H1 (cell line): ENCODE measurements around the gene GDNF. TPM values are rescaled to one million over a fixed set of nuclear protein-coding genes. Genes with fewer than 3 reads are reported as not detected.

Source experiments
- CTCF ChIA-PET: fragments of 300-600 bp; sonication (Branson Sonifier 250); formaldehyde crosslinking; loops from one replicate; lab custom pipeline; 2021; ENCODE audit not compliant: partially characterized antibody; lab: Charles Lee
- POLR2A ChIA-PET: fragments of 300-600 bp; sonication (Branson Sonifier 250); formaldehyde crosslinking; loops from one replicate; lab custom pipeline; 2021; ENCODE audit warnings: inconsistent platforms; ENCODE audit not compliant: partially characterized antibody; lab: Charles Lee
- DNase-seq, 2 experiments: peaks; one replicate each; pipeline versions ENCODE4 v3.0.0 to v3.0.0-alpha.2; 2010 to 2022; ENCODE audit warnings: low spot score in 2 of 2, low read depth in 1 of 2, mixed read lengths in 1 of 2
- FAIRE-seq: peaks from 2 replicates; lab custom pipeline; 2011; peaks lifted over from hg19 to GRCh38; lab: Jason Lieb, UNC
- H2AFZ ChIP-seq: 2 replicates; pipeline ENCODE4 v1.8.1; 2012; ENCODE audit warnings: low read length, inconsistent platforms
- H2AK5ac ChIP-seq: 2 replicates; pipeline ENCODE4 v1.6.1; 2013; ENCODE audit warnings: low read depth, low read length
- H2BK120ac ChIP-seq: replicated peaks from 2 replicates; pipeline ENCODE3; 2013; ENCODE audit warnings: low read depth, low read length, inconsistent platforms
- H2BK12ac ChIP-seq: 2 replicates; pipeline ENCODE4 v1.6.1; 2013; ENCODE audit warnings: low read depth, low read length
- H2BK15ac ChIP-seq: 2 replicates; pipeline ENCODE4 v1.6.1; 2013; ENCODE audit warnings: low read length
- H2BK20ac ChIP-seq: 2 replicates; pipeline ENCODE4 v1.6.1; 2013; ENCODE audit warnings: low read length
- H2BK5ac ChIP-seq: 2 replicates; pipeline ENCODE4 v1.6.1; 2013; ENCODE audit warnings: low read depth, low read length
- H3K14ac ChIP-seq: 2 replicates; pipeline ENCODE4 v1.6.1; 2013; ENCODE audit warnings: inconsistent platforms; ENCODE audit not compliant: insufficient read length
- H3K18ac ChIP-seq: 2 replicates; pipeline ENCODE4 v1.6.1; 2013; ENCODE audit warnings: low read length; ENCODE audit errors: extremely low read depth
- H3K23ac ChIP-seq: 2 replicates; pipeline ENCODE4 v1.6.1; 2013; ENCODE audit warnings: inconsistent platforms; ENCODE audit not compliant: insufficient read length
- H3K23me2 ChIP-seq: 2 replicates; pipeline ENCODE4 v1.6.1; 2013; ENCODE audit warnings: low read depth, low read length
- H3K27ac ChIP-seq: 2 replicates; pipeline ENCODE4 v1.6.1; 2011; ENCODE audit warnings: low read depth, low read length, inconsistent platforms
- H3K27me3 ChIP-seq, 4 experiments: replicated peaks in 1 of 4; 1 replicate in 1 of 4; 2 replicates in 3 of 4; pipeline versions ENCODE4 v1.6.1 to v1.8.1; 2011 to 2013; ENCODE audit warnings: low read length in 3 of 4, mild to moderate bottlenecking in 3 of 4, inconsistent platforms in 2 of 4, mixed read lengths in 2 of 4, moderate library complexity in 1 of 4; ENCODE audit not compliant: control insufficient read depth in 3 of 4, insufficient read depth in 3 of 4; ENCODE audit errors: extremely low read depth in 1 of 4
- H3K36me3 ChIP-seq, 4 experiments: 2 replicates each; pipeline versions ENCODE4 v1.6.1 to v1.8.1; 2011 to 2013; ENCODE audit warnings: mild to moderate bottlenecking in 4 of 4, low read length in 3 of 4, moderate library complexity in 2 of 4, control low read depth in 1 of 4, inconsistent platforms in 1 of 4; ENCODE audit not compliant: insufficient read depth in 4 of 4, control insufficient read depth in 2 of 4
- H3K4ac ChIP-seq: replicated peaks from 2 replicates; pipeline ENCODE3; 2013; ENCODE audit warnings: low read length, low read depth, mixed read lengths, inconsistent platforms; ENCODE audit not compliant: insufficient read length
- H3K4me1 ChIP-seq, 4 experiments: replicated peaks in 1 of 4; 1 replicate in 1 of 4; 2 replicates in 3 of 4; pipeline versions ENCODE4 v1.6.1 to v1.8.1; 2011 to 2013; ENCODE audit warnings: low read length in 3 of 4, inconsistent platforms in 2 of 4, mixed read lengths in 1 of 4; ENCODE audit not compliant: insufficient read depth in 4 of 4, control insufficient read depth in 3 of 4
- H3K4me2 ChIP-seq, 2 experiments: 2 replicates each; pipeline versions ENCODE4 v1.6.1 to v1.8.1; 2011 to 2013; ENCODE audit warnings: low read depth in 2 of 2, low read length in 2 of 2, control low read depth in 1 of 2, inconsistent platforms in 1 of 2, mild to moderate bottlenecking in 1 of 2; ENCODE audit not compliant: insufficient read depth in 1 of 2
- H3K4me3 ChIP-seq, 4 experiments: fragments of 200-600, 300-600 bp in 1 of 4; sonication (generic), shearing (Covaris generic), sonication (Bioruptor Twin) in 1 of 4; 2 replicates each; pipeline versions ENCODE4 v1.5.1 to v1.8.1; 2011 to 2016; ENCODE audit warnings: low read length in 4 of 4, low read depth in 3 of 4, control low read depth in 2 of 4, inconsistent platforms in 2 of 4, mild to moderate bottlenecking in 2 of 4, mixed read lengths in 1 of 4, moderate library complexity in 1 of 4; ENCODE audit not compliant: insufficient read depth in 2 of 4; ENCODE audit errors: extremely low read depth in 1 of 4
- H3K56ac ChIP-seq: replicated peaks from 2 replicates; pipeline ENCODE3; 2013; ENCODE audit warnings: low read depth, mild to moderate bottlenecking, mixed read lengths, low read length, inconsistent platforms; ENCODE audit not compliant: insufficient read length
- H3K79me1 ChIP-seq: 2 replicates; pipeline ENCODE4 v1.6.1; 2013; ENCODE audit warnings: low read depth, low read length, control low read depth
- H3K79me2 ChIP-seq, 2 experiments: 2 replicates each; pipeline versions ENCODE4 v1.6.1 to v1.8.1; 2012 to 2013; ENCODE audit warnings: low read length in 2 of 2, mild to moderate bottlenecking in 2 of 2, inconsistent platforms in 1 of 2; ENCODE audit not compliant: insufficient read depth in 2 of 2, control insufficient read depth in 1 of 2
- H3K9ac ChIP-seq, 4 experiments: replicated peaks in 1 of 4; 1 replicate in 1 of 4; 2 replicates in 3 of 4; pipeline versions ENCODE4 v1.6.1 to v1.8.1; 2011 to 2013; ENCODE audit warnings: low read depth in 3 of 4, low read length in 3 of 4, control low read depth in 2 of 4, mild to moderate bottlenecking in 2 of 4, moderate library complexity in 2 of 4, inconsistent platforms in 1 of 4; ENCODE audit errors: extremely low read depth in 1 of 4
- H3K9me3 ChIP-seq, 2 experiments: 2 replicates each; pipeline versions ENCODE4 v1.6.1 to v1.8.1; 2012 to 2013; ENCODE audit warnings: mild to moderate bottlenecking in 2 of 2, moderate library complexity in 2 of 2, control low read depth in 1 of 2, inconsistent platforms in 1 of 2, low read depth in 1 of 2, low read length in 1 of 2, mixed read lengths in 1 of 2; ENCODE audit not compliant: insufficient read depth in 2 of 2
- H4K20me1 ChIP-seq, 2 experiments: replicated peaks in 1 of 2; 2 replicates each; pipeline versions ENCODE3 to v1.8.1; 2011 to 2013; ENCODE audit warnings: inconsistent platforms in 2 of 2, low read length in 2 of 2, mild to moderate bottlenecking in 1 of 2; ENCODE audit not compliant: insufficient read depth in 2 of 2, control insufficient read depth in 1 of 2
- H4K5ac ChIP-seq: 2 replicates; pipeline ENCODE4 v1.6.1; 2013; ENCODE audit warnings: low read length, low read depth, mixed read lengths, inconsistent platforms; ENCODE audit not compliant: insufficient read length
- H4K8ac ChIP-seq: 2 replicates; pipeline ENCODE4 v1.8.0; 2013; ENCODE audit warnings: mild to moderate bottlenecking, moderate library complexity, low read length, inconsistent platforms; ENCODE audit not compliant: insufficient read depth; ENCODE audit errors: extremely low read depth
- H4K91ac ChIP-seq: replicated peaks from 2 replicates; pipeline ENCODE3; 2013; ENCODE audit warnings: low read length, mixed read lengths, inconsistent platforms; ENCODE audit not compliant: insufficient read length
- BACH1 ChIP-seq: IDR thresholded peaks from 2 replicates; pipeline ENCODE4 v1.6.1; 2012; ENCODE audit warnings: low read length, improper control_type of control experiment
- WGBS, 2 experiments: shearing (Covaris generic) in 1 of 2; methylation state at CpG; one replicate each; pipeline versions ENCODE4 v1.1.6 to v1.1.7; 2013 to 2015; ENCODE audit warnings: low lambda C conversion rate in 2 of 2, mixed read lengths in 2 of 2, inconsistent platforms in 1 of 2, low coverage in 1 of 2, missing lambda C conversion rate in 1 of 2; ENCODE audit not compliant: insufficient replicate concordance in 2 of 2, insufficient coverage in 1 of 2, insufficient read length in 1 of 2; ENCODE audit errors: extremely low coverage in 1 of 2, missing lambda C conversion rate in 1 of 2; 5-methylcytosine and 5-hydroxymethylcytosine counted together
- polyA plus RNA-seq, 7 experiments: library from polyadenylated mRNA; depleted of rRNA in 3 of 7; stranded (reverse) in 5 of 7; unstranded in 2 of 7; fragments of >200 nt in 5 of 7; fragments of 200-250 nt in 2 of 7; gene quantifications; 1 replicate in 5 of 7; 2 replicates in 1 of 7; 4 replicates in 1 of 7; pipeline versions ENCODE4 v1.2.1 to v1.2.3, GENCODE V29; 2011 to 2013; ENCODE audit warnings: missing spikeins in 2 of 7, mixed read lengths in 2 of 7
- total RNA-seq: library from RNA; stranded (reverse); fragmentation: NEBNext Ultra II Directional; extraction: Animal tissue kit (Norgen Biotek cat#: 25700); gene quantifications from 2 replicates; pipeline ENCODE4 v1.2.1, GENCODE V29; 2021
- TF ChIP-seq, protein P1 (sequence below): IDR thresholded peaks from 2 replicates; pipeline ENCODE4 v1.6.1; 2012; ENCODE audit warnings: inconsistent platforms

Gene GDNF
- total and polyA plus RNA-seq, 2 of the 8 experiments (the other 6 are each of a cell fraction or from before 2014, with no cell fraction given): 0.15 to 2.0 TPM

DNA sequence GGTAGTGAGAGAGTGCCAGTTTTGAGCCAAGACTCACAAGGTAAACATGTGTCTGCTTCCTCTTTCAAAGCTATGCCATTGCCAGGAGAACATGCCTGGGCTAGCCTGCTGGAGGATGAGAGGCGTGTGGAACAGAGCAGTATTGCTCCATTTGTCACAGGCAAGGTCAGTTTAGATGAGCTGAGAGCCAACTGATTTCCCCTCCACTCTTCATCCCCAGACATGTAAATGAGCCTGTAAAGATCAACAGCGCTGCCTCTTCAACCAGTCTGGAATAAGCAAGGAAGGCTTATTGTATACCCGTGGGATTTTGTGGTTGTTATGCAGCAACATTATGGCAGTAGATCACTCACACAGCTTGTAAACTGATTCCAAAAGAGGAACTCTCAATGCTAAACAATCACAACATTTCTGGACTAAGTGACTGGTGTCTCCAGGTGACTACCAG lies 8.2 kb upstream of the GDNF start:
- Histone ChIP-seq H2BK120ac (peak overlapping the region; percentile 89), H3K4me3 (no peak overlapping the region; a peak in 1 of 8 replicates), H2BK12ac (peak overlapping the region; percentile 77; the same call in 1 of the 2 replicates), H3K27ac (no peak overlapping the region), H3K79me2 (no peaks in the 10 kb centered on the region), H3K27me3 (peaks cover 0 to 6% (median 0%) of the 10 kb centered on the region in 4 experiments; a peak in 3 of 7 replicates), H2AFZ (peak overlapping the region; percentile 76; the same call in 1 of the 2 replicates), H3K14ac (no peak overlapping the region), H3K23ac (no peak overlapping the region), H3K56ac (no peak overlapping the region), H3K79me1 (no peaks in the 10 kb centered on the region), H3K4me1 (peaks cover 10 to 20% (median 15%) of the 10 kb centered on the region in 4 experiments; a peak in 6 of 7 replicates), H3K4me2 (peak overlapping the region in 1 of 2 experiments; percentile 18; a peak in 1 of 4 replicates), H3K23me2 (no peaks in the 10 kb centered on the region), H4K91ac (peak overlapping the region; percentile 78), H2BK5ac (peak overlapping the region; percentile 69; the same call in 1 of the 2 replicates), H3K4ac (peak overlapping the region; percentile 2)
- DNase-seq (no peak), FAIRE-seq (no peak)
- 50% methylated on average over 3 of the region's 3 CpGs; no CpG with 5 or more reads in 1 of the 2 experiments for WGBS, 2 experiments
- CTCF ChIA-PET: interaction anchor here (0.6 to 3.4 kb wide), 3 partner anchors 9 to 341 kb away, joined by 3 to 11 read pairs (median 9); partner anchors contain the start of gene GDNF
- TF ChIP-seq, protein P1, sequence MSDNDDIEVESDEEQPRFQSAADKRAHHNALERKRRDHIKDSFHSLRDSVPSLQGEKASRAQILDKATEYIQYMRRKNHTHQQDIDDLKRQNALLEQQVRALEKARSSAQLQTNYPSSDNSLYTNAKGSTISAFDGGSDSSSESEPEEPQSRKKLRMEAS: 0 out of 2 replicates have a peak, but pooled peaks have one; percentile 11
- no peak for TF ChIP-seq BACH1
- TF ChIP-seq, all 59 proteins: peak for 1
- POLR2A ChIA-PET: interaction anchor here (0.8 kb wide), 1 partner anchor 11 kb away, joined by 4 read pairs; no protein-coding TSS in a partner anchor
- Histone ChIP-seq H4K8ac (no peak overlapping the region), H4K20me1 (no peaks in the 10 kb centered on the region), H3K18ac (peak overlapping the region; percentile 4), H4K5ac (peak overlapping the region; percentile 45), H3K9me3 (no peaks in the 10 kb centered on the region; a peak in 1 of 4 replicates), H3K9ac (no peak overlapping the region), H3K36me3 (no peaks in the 10 kb centered on the region), H2BK20ac (peak overlapping the region; percentile 84; the same call in 1 of the 2 replicates), H2BK15ac (no peak overlapping the region), H2AK5ac (no peak overlapping the region)
